ENCODE measurements around the gene ZBED1. TPM values are rescaled to one million over a fixed set of nuclear protein-coding genes. Genes with fewer than 3 reads are reported as not detected.

Gene ZBED1
- total RNA-seq, 1 experiment from 2014 or later: 14.2 TPM

- DNase-seq (no peak), ATAC-seq (no peak)
- Histone ChIP-seq H2AFZ (ENCODE audit: low read length) (no peak overlapping the region), H3K79me2 (ENCODE audit: low read length) (peaks cover 29% of the 10 kb centered on the region), H3K9ac (ENCODE audit: low read length) (no peak overlapping the region), H3K27me3 (ENCODE audit: low read length) (no peaks in the 10 kb centered on the region), H3F3A (ENCODE audit: low read length, unreplicated experiment) (no peaks in the 10 kb centered on the region), H4K20me1 (ENCODE audit: low read length) (no peaks in the 10 kb centered on the region), H3K27ac (ENCODE audit: low read length) (no peak overlapping the region), H3K36me3 (ENCODE audit: low read depth, low read length) (no peaks in the 10 kb centered on the region), H3K9me3 (ENCODE audit: low read length) (no peaks in the 10 kb centered on the region), H3K4me3 (ENCODE audit: low read length) (peak overlapping the region; percentile 81; the same call in 1 of the 2 replicates), H3K9me2 (replicated peaks; ENCODE audit: low read length) (no peaks in the 10 kb centered on the region), H3K4me1 (ENCODE audit: insufficient read depth, low read length) (peaks cover 8% of the 10 kb centered on the region; the same call in 1 of the 2 replicates), H3K4me2 (ENCODE audit: low read length) (peak overlapping the region; percentile 82)
- intact Hi-C loops (cut with micrococcal nuclease): no loop called here
- BruUV-seq (replicated peaks): no TSS peak
- TF ChIP-seq EZH2phosphoT487 (IDR thresholded peaks at IDR 0.05; ENCODE audit: borderline replicate concordance, low read length) (no peak), EZH2 (IDR thresholded peaks at IDR 0.05; ENCODE audit: low read length, unreplicated experiment) (no peak)
- TF ChIP-seq, protein P1, sequence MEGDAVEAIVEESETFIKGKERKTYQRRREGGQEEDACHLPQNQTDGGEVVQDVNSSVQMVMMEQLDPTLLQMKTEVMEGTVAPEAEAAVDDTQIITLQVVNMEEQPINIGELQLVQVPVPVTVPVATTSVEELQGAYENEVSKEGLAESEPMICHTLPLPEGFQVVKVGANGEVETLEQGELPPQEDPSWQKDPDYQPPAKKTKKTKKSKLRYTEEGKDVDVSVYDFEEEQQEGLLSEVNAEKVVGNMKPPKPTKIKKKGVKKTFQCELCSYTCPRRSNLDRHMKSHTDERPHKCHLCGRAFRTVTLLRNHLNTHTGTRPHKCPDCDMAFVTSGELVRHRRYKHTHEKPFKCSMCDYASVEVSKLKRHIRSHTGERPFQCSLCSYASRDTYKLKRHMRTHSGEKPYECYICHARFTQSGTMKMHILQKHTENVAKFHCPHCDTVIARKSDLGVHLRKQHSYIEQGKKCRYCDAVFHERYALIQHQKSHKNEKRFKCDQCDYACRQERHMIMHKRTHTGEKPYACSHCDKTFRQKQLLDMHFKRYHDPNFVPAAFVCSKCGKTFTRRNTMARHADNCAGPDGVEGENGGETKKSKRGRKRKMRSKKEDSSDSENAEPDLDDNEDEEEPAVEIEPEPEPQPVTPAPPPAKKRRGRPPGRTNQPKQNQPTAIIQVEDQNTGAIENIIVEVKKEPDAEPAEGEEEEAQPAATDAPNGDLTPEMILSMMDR (conservative IDR thresholded peaks at IDR 0.05; ENCODE audit: low read depth, low read length): no peak
- POLR2A ChIA-PET (ENCODE audit: unreplicated experiment): no interaction called here
- CTCF ChIA-PET: no interaction called here
Observed at GRCh38 chrX:2498781-2499302, 1.9 kb downstream of the ZBED1 start.

GRCh38 chrX:2497961-2498780, 2.6 kb downstream of the ZBED1 start:
- Histone ChIP-seq H3K4me3 (ENCODE audit: low read length) (no peak overlapping the region), H3K27me3 (ENCODE audit: low read length) (no peaks in the 10 kb centered on the region), H3K36me3 (ENCODE audit: low read depth, low read length) (no peaks in the 10 kb centered on the region), H2AFZ (ENCODE audit: low read length) (no peak overlapping the region), H3K9me3 (ENCODE audit: low read length) (no peaks in the 10 kb centered on the region), H3K9me2 (replicated peaks; ENCODE audit: low read length) (no peaks in the 10 kb centered on the region), H3K79me2 (ENCODE audit: low read length) (peaks cover 29% of the 10 kb centered on the region), H3K27ac (ENCODE audit: low read length) (no peak overlapping the region), H3F3A (ENCODE audit: low read length, unreplicated experiment) (no peaks in the 10 kb centered on the region), H4K20me1 (ENCODE audit: low read length) (no peaks in the 10 kb centered on the region), H3K9ac (ENCODE audit: low read length) (no peak overlapping the region), H3K4me2 (ENCODE audit: low read length) (0 out of 2 replicates have a peak overlapping the region, but pooled peaks have one; percentile 82), H3K4me1 (ENCODE audit: insufficient read depth, low read length) (peaks cover 8% of the 10 kb centered on the region; the same call in 1 of the 2 replicates)
- CTCF ChIA-PET: no interaction called here
- ATAC-seq: no peak
- DNase-seq: no peak
- BruUV-seq (replicated peaks): no TSS peak
- no peak for TF ChIP-seq EZH2phosphoT487 (IDR thresholded peaks at IDR 0.05; ENCODE audit: borderline replicate concordance, low read length)
- TF ChIP-seq, protein P1 (conservative IDR thresholded peaks at IDR 0.05; ENCODE audit: low read depth, low read length): no peak
- no peak for TF ChIP-seq EZH2 (IDR thresholded peaks at IDR 0.05; ENCODE audit: low read length, unreplicated experiment)
- intact Hi-C loops (cut with micrococcal nuclease): no loop called here
- POLR2A ChIA-PET (ENCODE audit: unreplicated experiment): no interaction called here

- intact Hi-C loops (cut with micrococcal nuclease): no loop called here
- Histone ChIP-seq H3K9ac (ENCODE audit: low read length) (no peak overlapping the region), H3K4me1 (ENCODE audit: insufficient read depth, low read length) (peaks cover 8% of the 10 kb centered on the region; the same call in 1 of the 2 replicates), H2AFZ (ENCODE audit: low read length) (no peak overlapping the region), H3K27me3 (ENCODE audit: low read length) (no peaks in the 10 kb centered on the region), H3K27ac (ENCODE audit: low read length) (no peak overlapping the region), H3K36me3 (ENCODE audit: low read depth, low read length) (no peaks in the 10 kb centered on the region), H3K9me2 (replicated peaks; ENCODE audit: low read length) (no peaks in the 10 kb centered on the region), H3F3A (ENCODE audit: low read length, unreplicated experiment) (no peaks in the 10 kb centered on the region), H3K4me3 (ENCODE audit: low read length) (no peak overlapping the region), H3K9me3 (ENCODE audit: low read length) (no peaks in the 10 kb centered on the region), H3K79me2 (ENCODE audit: low read length) (peaks cover 29% of the 10 kb centered on the region), H4K20me1 (ENCODE audit: low read length) (no peaks in the 10 kb centered on the region), H3K4me2 (ENCODE audit: low read length) (no peak overlapping the region)
- TF ChIP-seq EZH2 (IDR thresholded peaks at IDR 0.05; ENCODE audit: low read length, unreplicated experiment) (no peak), EZH2phosphoT487 (IDR thresholded peaks at IDR 0.05; ENCODE audit: borderline replicate concordance, low read length) (no peak)
- TF ChIP-seq, protein P1 (conservative IDR thresholded peaks at IDR 0.05; ENCODE audit: low read depth, low read length): no peak
- ChIA-PET CTCF (no interaction called here), POLR2A (ENCODE audit: unreplicated experiment) (no interaction called here)
- ATAC-seq: no peak
- DNase-seq: no peak
- no TSS peak for BruUV-seq (replicated peaks)
Observed at GRCh38 chrX:2495595-2495994, 5.2 kb downstream of the ZBED1 start.
